HEK293 (cell line): ENCODE data around the gene MSLN.
A peak's percentile ranks its signal among the peaks of the same experiment; 100 is the strongest.

Source experiments
- CTCF ChIA-PET: fragments of 350-600 bp; formaldehyde crosslinking; extraction: SDS; loops from one replicate; lab custom pipeline; 2021; ENCODE audit warnings: antibody characterized with exemption; lab: Yijun Ruan, JAX
- POLR2A ChIA-PET: fragments of 300-600 bp; formaldehyde crosslinking; extraction: SDS; loops from one replicate; lab custom pipeline; 2020; ENCODE audit warnings: antibody characterized with exemption, inconsistent platforms; lab: Yijun Ruan, JAX
- H3K27ac ChIP-seq: fragments of 200-500 bp; sonication (Bioruptor generic); 2 replicates; pipeline ENCODE4 v1.5.1; 2014; ENCODE audit warnings: low read depth, low read length, control low read depth, inconsistent platforms; ENCODE audit errors: extremely low read depth
- H3K36me3 ChIP-seq, 2 experiments: fragments of 200-500 bp in 1 of 2; sonication (Bioruptor generic) in 1 of 2; 1 replicate in 1 of 2; 2 replicates in 1 of 2; pipeline ENCODE4 v1.5.1; 2014 to 2017; ENCODE audit warnings: inconsistent platforms in 2 of 2, low read length in 2 of 2; ENCODE audit not compliant: control insufficient read depth in 2 of 2, insufficient read depth in 1 of 2
- H3K4me1 ChIP-seq: fragments of 200-500 bp; sonication (Bioruptor generic); 2 replicates; pipeline ENCODE4 v1.5.1; 2014; ENCODE audit warnings: mild to moderate bottlenecking, low read length, inconsistent platforms; ENCODE audit not compliant: control insufficient read depth, insufficient read depth
- H3K4me3 ChIP-seq: 2 replicates; pipeline ENCODE4 v1.5.1; 2011; ENCODE audit warnings: low read depth, mild to moderate bottlenecking, control low read depth, low read length, moderate library complexity
- H3K9me3 ChIP-seq: fragments of 200-500 bp; sonication (Bioruptor generic); 2 replicates; pipeline ENCODE4 v1.5.1; 2014; ENCODE audit warnings: low read depth, low read length, inconsistent platforms; ENCODE audit not compliant: control insufficient read depth, insufficient read depth
- BCL11A ChIP-seq: fragments of 450-650 bp; formaldehyde crosslinking; IDR thresholded peaks from 2 replicates; pipeline ENCODE4 v1.5.1; 2016; ENCODE audit warnings: low read depth, missing biosample characterization, missing genetic modification characterization
- GLIS1 ChIP-seq: fragments of 450-650 bp; formaldehyde crosslinking; IDR thresholded peaks from 2 replicates; pipeline ENCODE4 v1.5.1; 2016; ENCODE audit warnings: missing biosample characterization, missing genetic modification characterization
- GLIS2 ChIP-seq: fragments of 450-650 bp; formaldehyde crosslinking; IDR thresholded peaks from 2 replicates; pipeline ENCODE4 v1.5.1; 2016; ENCODE audit warnings: missing biosample characterization, missing genetic modification characterization
- IKZF3 ChIP-seq: fragments of 450-650 bp; IDR thresholded peaks from 2 replicates; pipeline ENCODE4 v1.5.0; 2018; ENCODE audit warnings: missing biosample characterization, mild to moderate bottlenecking, missing genetic modification characterization, moderate library complexity
- KLF1 ChIP-seq: fragments of 450-650 bp; formaldehyde crosslinking; IDR thresholded peaks from 2 replicates; pipeline ENCODE4 v1.5.1; 2016; ENCODE audit warnings: missing biosample characterization, missing genetic modification characterization
- KLF17 ChIP-seq: fragments of 450-650 bp; formaldehyde crosslinking; IDR thresholded peaks from 2 replicates; pipeline ENCODE4 v1.5.1; 2016; ENCODE audit warnings: missing biosample characterization, missing genetic modification characterization
- KLF7 ChIP-seq: fragments of 450-650 bp; formaldehyde crosslinking; IDR thresholded peaks from 2 replicates; pipeline ENCODE4 v1.5.1; 2016; ENCODE audit warnings: missing biosample characterization, missing genetic modification characterization, borderline replicate concordance
- MYNN ChIP-seq: fragments of 450-650 bp; formaldehyde crosslinking; IDR thresholded peaks from 2 replicates; pipeline ENCODE4 v1.5.1; 2016; ENCODE audit warnings: missing biosample characterization, missing genetic modification characterization, borderline replicate concordance
- MZF1 ChIP-seq: fragments of 450-650 bp; formaldehyde crosslinking; IDR thresholded peaks from 2 replicates; pipeline ENCODE4 v1.5.1; 2017; ENCODE audit warnings: missing biosample characterization, missing genetic modification characterization, borderline replicate concordance
- PATZ1 ChIP-seq: fragments of 450-650 bp; formaldehyde crosslinking; IDR thresholded peaks from 2 replicates; pipeline ENCODE4 v1.5.1; 2016; ENCODE audit warnings: missing biosample characterization, missing genetic modification characterization
- PRDM10 ChIP-seq: fragments of 450-650 bp; formaldehyde crosslinking; IDR thresholded peaks from 2 replicates; pipeline ENCODE4 v1.5.1; 2016; ENCODE audit warnings: missing biosample characterization, missing genetic modification characterization
- RBAK ChIP-seq: fragments of 450-650 bp; formaldehyde crosslinking; IDR thresholded peaks from 2 replicates; pipeline ENCODE4 v1.5.1; 2016; ENCODE audit warnings: missing biosample characterization, missing genetic modification characterization
- ZBTB11 ChIP-seq: fragments of 450-650 bp; formaldehyde crosslinking; conservative IDR thresholded peaks from 2 replicates; pipeline ENCODE4 v1.5.1; 2016; ENCODE audit warnings: low read depth, missing biosample characterization, missing genetic modification characterization
- ZBTB7A ChIP-seq: fragments of 450-650 bp; formaldehyde crosslinking; IDR thresholded peaks from 2 replicates; pipeline ENCODE4 v1.5.1; 2016; ENCODE audit warnings: low read depth, missing biosample characterization, missing genetic modification characterization
- ZNF24 ChIP-seq: fragments of 450-650 bp; formaldehyde crosslinking; IDR thresholded peaks from 2 replicates; pipeline ENCODE4 v1.5.1; 2016; ENCODE audit warnings: missing biosample characterization, missing genetic modification characterization
- ZNF398 ChIP-seq: fragments of 450-650 bp; formaldehyde crosslinking; IDR thresholded peaks from 2 replicates; pipeline ENCODE4 v1.5.1; 2017; ENCODE audit warnings: missing biosample characterization, missing genetic modification characterization
- ZNF600 ChIP-seq: fragments of 450-650 bp; formaldehyde crosslinking; IDR thresholded peaks from 2 replicates; pipeline ENCODE4 v1.5.1; 2016; ENCODE audit warnings: missing biosample characterization, missing genetic modification characterization
- ZNF626 ChIP-seq: fragments of 450-650 bp; sonication (Bioruptor Pico); formaldehyde crosslinking; IDR thresholded peaks from 2 replicates; pipeline ENCODE4 v1.5.1; 2018; ENCODE audit warnings: missing biosample characterization, missing genetic modification characterization, inconsistent platforms
- ZNF629 ChIP-seq: fragments of 450-650 bp; formaldehyde crosslinking; IDR thresholded peaks from 2 replicates; pipeline ENCODE4 v1.5.1; 2017; ENCODE audit warnings: missing biosample characterization, missing genetic modification characterization
- ZSCAN18 ChIP-seq: fragments of 450-650 bp; formaldehyde crosslinking; IDR thresholded peaks from 2 replicates; pipeline ENCODE4 v1.5.1; 2016; ENCODE audit warnings: missing biosample characterization, missing genetic modification characterization

Gene MSLN

GRCh38 chr16:793414-793813 is 32.9 kb downstream of the MSLN start:
- Histone ChIP-seq H3K4me3 (no peak overlapping the region), H3K9me3 (no peaks in the 10 kb centered on the region), H3K36me3 (peaks cover 0 to 81% of the 10 kb centered on the region in 2 experiments; a peak in 1 of 3 replicates), H3K4me1 (no peaks in the 10 kb centered on the region), H3K27ac (no peak overlapping the region)
- TF ChIP-seq ZNF24 (tag by site-specific recombination) (no peak), GLIS2 (peak; percentile 56), KLF17 (tag by site-specific recombination) (no peak), GLIS1 (tag by site-specific recombination) (peak; percentile 18; the same call in 1 of the 2 replicates), PATZ1 (tag by site-specific recombination) (peak; percentile 21; the same call in 1 of the 2 replicates), ZBTB11 (tag by site-specific recombination) (no peak), RBAK (tag by site-specific recombination) (no peak), KLF7 (no peak), ZNF626 (tag by site-specific recombination) (no peak), ZBTB7A (tag by site-specific recombination) (no peak)
- CTCF ChIA-PET = no interaction called here
- POLR2A ChIA-PET = no interaction called here

- CTCF ChIA-PET = no interaction called here
- POLR2A ChIA-PET = interaction anchor here (1.2 to 1.3 kb wide), 2 partner anchors 10 to 13 kb away, joined by 4 read pairs; no protein-coding TSS in a partner anchor
- Histone ChIP-seq H3K4me3 (no peak overlapping the region), H3K27ac (no peak overlapping the region), H3K4me1 (no peaks in the 10 kb centered on the region), H3K36me3 (peaks cover 0 to 81% of the 10 kb centered on the region in 2 experiments; a peak in 1 of 3 replicates), H3K9me3 (no peaks in the 10 kb centered on the region)
- peak; percentile 18; the same call in 1 of the 2 replicates for TF ChIP-seq ZNF600 (tag by site-specific recombination)
- no peak for TF ChIP-seq ZNF398 (tag by site-specific recombination)
- peak; percentile 52; the same call in 1 of the 2 replicates for TF ChIP-seq KLF1
- no peak for TF ChIP-seq MYNN (tag by site-specific recombination)
- TF ChIP-seq PRDM10 (tag by site-specific recombination) = 0 out of 2 replicates have a peak, but pooled peaks have one; percentile 18
- TF ChIP-seq MZF1 (tag by site-specific recombination) = 0 out of 2 replicates have a peak, but pooled peaks have one; percentile 59
- TF ChIP-seq ZSCAN18 (tag by site-specific recombination) = no peak
- TF ChIP-seq ZNF629 (tag by site-specific recombination) = no peak
- TF ChIP-seq BCL11A (tag by site-specific recombination) = no peak
- TF ChIP-seq IKZF3 (tag by site-specific recombination) = 0 out of 2 replicates have a peak, but pooled peaks have one; percentile 20
Observed at GRCh38 chr16:794091-794822, 33.7 kb downstream of the MSLN start.
